Tongue (tissue), 2 donors: ENCODE results near the gene SMAD6. TPM values are rescaled to one million over a fixed set of nuclear protein-coding genes. Genes with fewer than 3 reads are reported as not detected.
A peak's percentile ranks its signal among the peaks of the same experiment; 100 is the strongest.

Source experiments
- DNase-seq: peaks from one replicate; pipeline ENCODE4 v3.0.0-alpha.2; 2015
- total RNA-seq: library from RNA; depleted of rRNA; stranded (reverse); fragments of >200 nt; gene quantifications from one replicate; pipeline ENCODE4 v1.2.3, GENCODE V29; 2014

The SMAD6 gene
- total RNA-seq, result 9.0 TPM

DNA sequence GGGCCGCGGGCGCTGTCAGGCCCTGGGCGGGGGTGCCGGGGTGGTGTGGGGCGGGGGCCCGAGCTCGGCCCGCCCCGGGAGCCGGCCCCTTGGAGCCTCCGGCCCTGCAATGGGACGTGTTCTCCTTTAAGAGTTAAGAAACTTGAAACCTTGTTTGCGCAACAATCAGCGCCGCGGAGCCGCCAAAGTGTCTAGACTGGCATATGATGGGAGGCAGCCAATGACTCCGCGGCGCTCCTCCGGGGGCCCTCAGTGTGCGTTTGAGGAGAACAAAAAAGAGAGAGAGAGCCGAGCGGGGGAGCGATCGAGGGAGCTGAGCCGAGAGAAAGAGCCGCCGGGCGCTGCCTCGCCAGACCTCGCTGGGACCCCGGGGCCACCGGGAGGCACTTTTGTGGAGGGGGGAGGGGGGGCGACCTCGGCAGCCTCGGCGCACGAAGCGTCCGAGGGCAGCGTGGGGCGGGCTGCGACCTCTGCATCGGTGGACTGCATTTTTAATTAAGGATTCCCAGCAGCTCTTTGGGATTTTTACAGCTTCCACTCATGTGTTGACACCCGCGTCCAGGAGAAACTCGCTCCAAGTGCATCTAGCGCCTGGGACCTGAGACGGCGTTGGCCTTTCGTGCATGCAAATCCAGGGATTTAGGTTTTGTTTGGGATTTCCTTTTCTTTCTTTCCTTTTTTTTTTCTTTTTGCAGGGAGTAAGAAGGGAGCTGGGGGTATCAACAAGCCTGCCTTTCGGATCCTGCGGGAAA lies at the start of gene SMAD6:
Gene SMAD6 (plus strand): TSS at position 202 of the 752 bp plus-strand sequence. CDS start 1,023 bp downstream, outside the sequence.
- peak; percentile 98 for DNase-seq

DNA sequence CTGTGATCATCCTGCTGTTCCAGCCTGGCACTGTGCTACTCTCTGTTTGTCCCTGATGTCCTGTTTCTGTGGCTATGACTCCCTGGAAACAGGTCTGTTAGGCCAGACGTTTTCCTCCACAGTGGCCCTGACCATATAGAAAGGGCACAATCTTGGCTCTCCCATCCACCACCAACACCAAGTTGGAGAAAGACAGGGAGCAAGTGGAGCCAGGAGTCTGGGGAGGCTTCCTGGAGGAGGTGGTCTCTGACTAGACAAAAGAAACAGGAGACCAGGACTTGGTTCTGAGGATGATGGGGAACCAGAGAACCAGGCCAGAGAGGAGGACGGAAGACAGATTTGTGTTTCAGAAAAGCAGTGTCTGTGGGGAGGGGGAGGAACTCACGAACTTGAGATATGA lies 49.2 kb upstream of the SMAD6 start:
- no peak for DNase-seq

DNA sequence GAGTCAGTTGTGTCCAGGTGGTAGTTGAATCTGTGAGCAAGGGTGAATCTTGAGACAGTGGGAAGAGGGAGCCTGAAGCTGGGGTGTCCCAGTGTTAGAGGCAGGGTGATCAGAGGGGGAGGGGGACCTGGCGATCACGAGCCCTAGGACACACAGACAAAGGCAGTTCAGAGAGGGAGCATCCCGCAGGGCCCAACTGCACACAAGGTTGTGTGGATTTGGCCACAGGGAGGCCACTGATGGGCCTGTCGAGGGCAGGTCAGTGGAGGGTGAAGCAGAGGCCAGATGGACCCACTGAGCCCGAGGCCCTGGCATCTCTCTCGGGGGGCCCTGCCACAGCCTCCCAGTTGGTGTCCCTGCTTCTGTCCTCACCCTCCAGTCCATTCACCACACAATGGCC lies 48.6 kb upstream of the SMAD6 start:
- DNase-seq, result no peak

DNA sequence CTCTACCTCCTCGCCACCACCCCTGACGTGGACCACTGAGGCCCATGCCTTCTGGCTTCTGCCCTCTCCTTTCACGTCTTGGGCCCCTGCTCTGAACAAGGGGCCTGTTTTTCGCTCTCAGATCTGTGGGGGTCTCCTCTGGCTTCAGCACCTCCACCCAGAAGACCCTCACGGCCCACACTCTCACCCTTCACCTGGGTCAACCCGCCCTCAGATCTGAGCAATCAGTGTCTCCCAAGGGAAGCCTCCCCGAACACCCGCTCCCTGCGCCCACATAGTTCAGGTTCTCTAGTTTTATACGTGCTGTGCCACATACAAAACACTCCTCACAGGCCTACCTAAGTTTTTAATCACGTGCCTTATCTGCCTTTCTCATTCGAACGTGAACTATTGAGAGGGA lies 48.2 kb upstream of the SMAD6 start:
- DNase-seq, result no peak

DNA sequence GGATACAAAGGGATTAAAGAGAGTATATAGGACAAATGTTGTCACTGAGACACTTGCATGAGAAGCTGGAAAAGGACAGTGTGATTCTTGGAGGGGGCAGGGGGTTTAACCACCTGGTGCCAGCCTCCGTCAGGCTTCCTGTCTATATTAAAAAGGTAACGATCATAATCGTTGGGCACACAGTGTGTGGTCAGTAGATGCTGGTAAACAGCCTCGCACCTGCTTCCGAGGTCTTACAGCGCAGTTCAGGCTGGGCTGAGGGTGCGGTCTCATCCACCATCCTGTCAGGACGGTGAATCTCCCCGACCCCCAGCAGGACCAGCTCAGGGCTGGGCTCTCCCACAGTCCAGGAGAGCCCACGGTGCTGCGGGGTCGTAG lies 47.7 kb upstream of the SMAD6 start:
- DNase-seq, result no peak

DNA sequence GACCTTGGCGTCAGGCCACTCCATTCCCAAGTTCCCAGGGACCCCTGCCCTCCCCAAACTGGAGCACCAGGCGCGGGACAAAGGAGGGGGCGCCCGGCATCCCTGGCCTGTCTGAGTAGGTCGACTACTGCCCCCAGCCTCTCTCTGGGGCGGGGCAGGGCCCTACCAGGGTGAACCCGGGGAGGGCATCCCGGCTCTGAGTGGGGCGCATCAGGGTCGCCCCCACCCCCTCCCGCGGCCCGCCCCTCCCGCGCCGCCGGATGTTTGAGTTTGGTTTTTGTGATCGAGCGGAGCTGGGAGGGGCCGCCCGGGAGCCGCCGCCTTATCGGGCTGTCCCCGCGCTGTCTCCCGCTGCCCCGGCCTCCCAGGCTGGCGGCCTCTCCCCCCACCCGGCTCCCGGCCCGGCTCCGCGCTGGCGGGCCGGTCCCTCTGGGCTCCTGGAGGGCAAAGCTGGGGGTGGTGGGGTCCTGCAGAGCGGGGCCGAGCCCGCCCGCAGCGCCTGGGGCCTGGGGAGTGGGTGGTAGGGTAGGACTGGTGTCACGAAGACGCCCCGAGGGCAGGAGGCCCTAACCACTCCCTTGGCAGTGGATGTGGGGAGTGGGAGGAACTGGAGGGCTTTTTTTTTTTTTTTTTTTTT lies 47.2 kb upstream of the SMAD6 start:
- DNase-seq, result no peak

- no peak for DNase-seq
These were observed 46.5 kb upstream of the SMAD6 start for GRCh38 chr15:66655511-66655910.

GRCh38 chr15:66655997-66656396 lies 46.0 kb upstream of the SMAD6 start:
- DNase-seq, result no peak

GRCh38 chr15:66657185-66658020 lies 44.6 kb upstream of the SMAD6 start:
- peak; percentile 37 for DNase-seq

GRCh38 chr15:66658044-66658443 lies 44.0 kb upstream of the SMAD6 start:
- no peak for DNase-seq

GRCh38 chr15:66658855-66659254 lies 43.2 kb upstream of the SMAD6 start:
- DNase-seq, result no peak

- no peak for DNase-seq
These were observed 42.7 kb upstream of the SMAD6 start for GRCh38 chr15:66659384-66659783.

DNA sequence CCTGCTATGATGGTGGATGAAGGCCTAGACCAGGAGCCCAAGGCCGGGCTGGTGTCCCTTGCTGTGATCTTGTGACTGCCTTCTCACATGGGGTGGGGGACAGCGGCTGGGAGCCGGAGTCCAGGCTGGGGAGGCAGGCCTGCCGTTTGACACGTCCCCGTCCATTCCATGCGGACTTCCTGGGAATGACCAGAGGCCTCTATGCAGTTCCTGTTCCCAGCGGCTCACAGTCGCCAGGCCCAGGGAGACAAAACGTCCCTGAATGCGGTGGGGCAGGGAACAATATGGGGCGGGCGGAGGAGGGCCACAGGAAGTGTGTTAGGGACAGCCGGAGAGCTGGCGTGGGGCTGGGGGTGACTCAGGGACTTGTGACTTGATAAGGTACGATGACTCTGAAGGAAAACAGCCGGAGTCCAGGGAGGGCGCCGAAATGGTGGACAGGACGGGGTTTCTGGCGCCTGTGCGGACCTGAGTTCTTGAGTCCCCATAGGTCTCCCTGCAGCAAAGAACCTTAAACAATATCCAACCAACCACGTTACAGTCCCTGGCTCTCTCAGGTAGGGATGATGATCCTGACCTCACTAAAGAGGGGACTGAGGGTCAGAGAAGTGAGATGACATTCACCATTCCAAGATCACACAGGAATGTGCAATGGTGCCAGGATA lies 40.5 kb upstream of the SMAD6 start:
- no peak for DNase-seq

DNA sequence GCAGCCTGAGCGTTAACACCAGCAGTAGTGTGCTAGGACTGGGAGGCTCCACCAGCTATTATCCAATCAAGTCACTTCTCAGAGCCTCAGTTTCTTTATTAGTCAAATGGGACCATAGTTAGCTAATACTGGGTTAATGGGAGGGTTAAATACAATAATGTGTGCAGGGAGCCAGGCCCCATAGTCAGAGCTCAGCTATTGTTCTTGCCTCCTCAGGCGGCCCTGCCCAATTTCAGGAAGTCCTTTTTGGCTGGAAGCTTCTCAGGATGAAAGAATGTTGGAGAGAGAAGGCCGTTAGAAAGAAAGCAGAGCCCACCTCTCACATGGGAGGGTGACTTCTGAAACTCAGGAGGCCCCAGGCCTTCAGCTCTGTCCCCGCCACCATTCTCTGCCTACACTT lies 39.5 kb upstream of the SMAD6 start:
- DNase-seq, result peak; percentile 41

DNA sequence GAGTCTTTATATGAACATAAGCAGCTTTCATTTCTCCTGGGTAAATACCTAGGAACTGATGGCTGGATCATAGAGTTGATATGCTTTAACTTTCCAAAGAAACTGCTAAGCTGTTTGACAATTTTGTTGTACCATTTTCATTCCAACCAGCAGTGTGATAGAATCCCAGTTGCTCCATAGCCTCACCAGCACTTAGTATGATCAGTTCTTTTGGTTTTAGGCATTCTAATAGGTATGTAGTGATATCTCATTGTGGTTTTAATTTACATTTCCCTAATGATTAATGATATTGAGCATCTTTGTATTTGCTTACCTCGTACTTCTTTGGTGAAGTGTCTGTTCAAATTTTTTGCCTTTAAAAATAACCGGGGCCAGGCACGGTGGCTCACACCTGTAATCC lies 38.4 kb upstream of the SMAD6 start:
- no peak for DNase-seq

DNA sequence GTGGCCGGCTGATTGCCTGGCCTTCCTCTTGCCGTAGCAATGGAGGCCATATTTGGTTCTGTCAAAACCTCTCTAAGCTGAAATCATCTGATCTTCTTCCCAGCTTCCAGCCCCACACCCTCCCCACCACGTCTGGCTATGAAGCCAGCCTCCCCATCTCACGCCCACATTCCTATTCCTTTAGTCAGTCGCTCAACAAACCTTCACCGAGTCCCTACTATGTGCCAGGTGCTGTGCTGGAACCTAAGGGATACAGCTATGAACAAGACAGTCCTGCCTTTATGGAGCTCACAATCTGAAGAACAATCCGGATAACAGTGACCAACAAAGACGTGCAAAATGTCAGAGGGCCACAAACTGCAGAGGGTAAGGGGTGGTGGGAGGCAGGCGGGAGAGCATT lies 31.9 kb upstream of the SMAD6 start:
- DNase-seq, result no peak

GRCh38 chr15:66670762-66671580 lies 31.1 kb upstream of the SMAD6 start:
- DNase-seq, result no peak

DNA sequence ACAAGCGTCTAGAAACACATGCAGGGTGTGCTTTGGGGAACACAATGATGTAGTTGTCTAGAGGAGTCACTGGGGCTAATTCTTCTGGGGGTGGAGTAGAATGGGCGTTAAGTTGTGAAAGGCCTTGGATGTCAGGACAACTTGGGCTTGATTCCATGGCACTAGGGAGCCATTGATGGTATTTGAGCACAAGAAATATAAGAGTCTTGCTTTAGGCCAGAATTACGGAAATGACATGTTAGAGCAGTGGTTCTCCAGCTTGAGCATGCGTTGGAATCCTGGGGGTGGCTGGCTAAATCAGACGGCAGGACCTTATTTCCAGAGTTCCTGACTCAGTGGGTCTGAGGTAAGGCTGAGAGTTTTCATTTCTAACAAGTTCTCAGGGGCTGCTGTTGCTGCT lies 29.2 kb upstream of the SMAD6 start:
- DNase-seq, result no peak

DNA sequence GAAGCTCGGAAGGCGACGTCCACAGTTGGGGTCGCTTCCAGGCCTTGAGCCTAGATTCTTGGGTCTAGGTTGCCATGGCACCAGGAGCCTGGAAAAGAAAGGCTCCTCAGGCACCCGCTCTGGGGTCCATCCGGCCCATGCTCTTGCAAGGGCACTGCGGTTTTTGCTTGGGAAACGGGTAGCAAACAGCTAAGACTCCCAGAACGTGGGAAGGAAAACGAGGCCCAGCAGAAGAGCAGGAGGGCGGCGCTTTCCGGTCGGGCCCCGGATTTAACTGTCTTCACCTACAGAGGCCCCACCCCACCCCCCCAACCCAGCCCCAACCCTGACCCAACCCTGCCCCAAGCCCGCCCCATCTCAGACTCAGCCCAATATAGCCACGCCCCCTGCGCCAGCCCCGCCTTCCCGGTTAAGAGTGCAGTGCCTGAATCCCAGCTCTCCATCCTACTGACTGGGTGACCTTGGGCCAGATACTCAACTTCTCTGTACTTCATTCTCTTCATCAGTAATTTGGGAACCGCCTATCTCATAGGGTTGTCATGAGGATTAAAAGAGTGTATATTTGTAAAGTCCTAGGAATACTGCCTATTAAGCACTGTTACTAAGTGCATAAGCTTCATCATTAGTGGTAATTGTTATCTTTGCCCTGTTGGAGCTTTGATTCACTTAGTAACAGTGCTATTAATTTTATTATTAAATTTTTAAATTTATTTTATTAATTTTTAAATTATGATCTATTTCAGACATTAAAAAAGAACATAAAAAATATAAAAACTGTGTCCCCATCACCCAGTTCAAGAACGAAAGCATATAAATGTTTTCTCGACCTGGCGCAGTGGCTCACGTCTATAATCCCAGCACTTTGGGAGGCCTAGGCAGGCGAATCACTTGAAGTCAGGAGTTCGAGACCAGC lies 28.4 kb upstream of the SMAD6 start:
- peak; percentile 40 for DNase-seq

GRCh38 chr15:66674756-66675155 lies 27.3 kb upstream of the SMAD6 start:
- no peak for DNase-seq

DNA sequence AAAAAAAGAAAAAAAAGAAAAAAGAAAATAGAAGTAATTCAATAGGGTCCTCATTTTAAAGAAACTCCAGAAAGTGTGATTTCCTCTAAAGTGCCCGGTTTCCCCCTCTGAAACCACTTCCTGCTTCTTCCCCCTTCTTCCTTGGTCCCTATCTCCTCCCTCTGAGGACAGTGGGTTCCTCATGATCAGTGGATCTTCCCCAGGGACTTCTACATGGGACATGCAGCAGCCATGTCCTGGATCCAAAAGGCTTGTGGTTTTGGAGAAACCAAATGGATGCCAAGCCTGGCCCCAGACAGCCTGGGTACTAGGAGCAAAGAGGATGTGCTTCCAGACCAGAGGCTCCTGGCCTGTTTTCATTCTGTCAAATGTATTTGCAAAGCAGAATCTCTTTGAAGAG lies 26.6 kb upstream of the SMAD6 start:
- DNase-seq, result no peak
